Heart left ventricle (tissue), 13 donors: ENCODE measurements around the gene MAGI2.

Experiments
- CTCF ChIP-seq, 12 donors: fragments of 200-600 bp; sonication (generic) in 4 of 12; IDR thresholded peaks; one replicate each; pipeline versions ENCODE4 v1.5.0 to v1.8.0; 2018 to 2022; ENCODE audit warnings: antibody characterized with exemption in 12 of 12, mild to moderate bottlenecking in 5 of 12
- POLR2A ChIP-seq, 2 donors: fragments of 450-650 bp; IDR thresholded peaks; one replicate each; pipeline ENCODE4 v1.6.1; 2017; ENCODE audit warnings: antibody characterized with exemption in 2 of 2, mild to moderate bottlenecking in 2 of 2, moderate library complexity in 2 of 2
- donor health status: ischemic (EF 13 %, LVEDD 7.1; RV severe dilation, severe dysfunction).
- donor health status: DM: no; HTN: yes; CAD: no.
- donor health status: DM: no; HTN: no; CAD: no.
- donor health status: ischemic (EF 25% LVEDD 6.9; RV normal size, moderate dysfunction).
- donor health status: ischemic (EF 25% LVEDD 5.7; RV mildly dilated, moderate dysfunction).
- donor health status: ischemic (EF 35%, LVEDD 5.7; RV mildly dilated, moderate dysfunction).
- donor health status: nonischemic (EF 11% LVEDD 7.7; RV severe dilation, severe dysfunction).
- donor health status: DM: yes; HTN: yes; CAD: no.
- donor health status: PGD.
- donor health status: ischemic (EF 29% LVEDD 5.4; RV normal size, mild dysfunction).
- donor health status: nonischemic (EF 23%, LVEDD 6.1; RV moderate dilation, normal function).

DNA sequence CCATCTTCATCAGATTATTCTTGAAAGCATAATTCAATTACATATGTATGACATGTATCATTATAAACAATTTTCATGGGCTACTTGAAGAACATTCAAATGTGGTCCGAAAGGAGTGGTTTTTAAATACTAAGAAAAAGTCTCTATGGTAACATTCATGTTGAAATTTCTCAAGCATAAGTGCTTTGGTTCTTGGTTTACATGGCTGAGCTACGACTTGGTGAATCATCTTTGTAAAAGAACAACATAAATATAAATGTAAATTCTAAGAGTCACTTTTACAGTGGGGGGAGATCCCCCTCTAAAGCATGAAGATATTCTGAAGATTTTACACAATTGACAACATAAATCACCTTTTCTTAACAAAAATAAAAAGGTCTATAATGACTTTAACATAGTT is 118.6 kb downstream of the MAGI2 start:
- TF ChIP-seq CTCF (IDR thresholded peaks at IDR 0.05) (no peak), POLR2A (IDR thresholded peaks at IDR 0.05) (no peak)
